NB4 (cell line): ENCODE data around the gene RDX.

Source experiments
- DNase-seq: peaks from one replicate; pipeline ENCODE4 v3.0.0; 2010; ENCODE audit warnings: low read depth
- H3K4me3 ChIP-seq: one replicate; pipeline ENCODE4 v1.5.1; 2011; ENCODE audit warnings: mild to moderate bottlenecking, low read depth, low read length, moderate library complexity
- CTCF ChIP-seq: IDR thresholded peaks from one replicate; pipeline ENCODE4 v1.5.1; 2012; ENCODE audit warnings: low read depth, low read length
- MAX ChIP-seq: IDR thresholded peaks from 2 replicates; pipeline ENCODE4 v1.6.1; 2011; ENCODE audit warnings: low read depth, low read length
- MYC ChIP-seq: IDR thresholded peaks from 2 replicates; pipeline ENCODE4 v1.6.1; 2011; ENCODE audit warnings: low read depth, low read length
- POLR2A ChIP-seq: IDR thresholded peaks from 2 replicates; pipeline ENCODE4 v1.6.1; 2011; ENCODE audit warnings: mild to moderate bottlenecking; ENCODE audit not compliant: insufficient read length; ENCODE audit errors: extremely low read depth

Gene RDX

GRCh38 chr11:110185599-110185998 is 110.8 kb downstream of the RDX start:
- no peak for DNase-seq
- no peak overlapping the region for H3K4me3 ChIP-seq
- TF ChIP-seq MYC: no peak

GRCh38 chr11:110185121-110185591 is 111.3 kb downstream of the RDX start:
- no peak for DNase-seq
- no peak for TF ChIP-seq CTCF
- TF ChIP-seq POLR2A: no peak
- no peak for TF ChIP-seq MAX
- no peak for TF ChIP-seq MYC
- H3K4me3 ChIP-seq: no peak overlapping the region

- no peak for DNase-seq
- TF ChIP-seq MAX (no peak), CTCF (no peak), MYC (no peak), POLR2A (no peak)
- no peak overlapping the region for H3K4me3 ChIP-seq
Observed at GRCh38 chr11:110184456-110184855, 112.0 kb downstream of the RDX start.

- no peak for TF ChIP-seq MAX
- TF ChIP-seq MYC: no peak
- no peak for TF ChIP-seq POLR2A
- TF ChIP-seq CTCF: no peak
- no peak overlapping the region for H3K4me3 ChIP-seq
- peak; percentile 53 for DNase-seq
Observed at GRCh38 chr11:110182886-110183285, 113.5 kb downstream of the RDX start.

- no peak for DNase-seq
- H3K4me3 ChIP-seq: no peak overlapping the region
- TF ChIP-seq MYC (no peak), MAX (no peak), CTCF (no peak), POLR2A (no peak)
Observed at GRCh38 chr11:110179064-110179463, 117.3 kb downstream of the RDX start.

GRCh38 chr11:110177086-110177456 is 119.3 kb downstream of the RDX start:
- TF ChIP-seq CTCF: no peak
- no peak for TF ChIP-seq MAX
- TF ChIP-seq POLR2A: no peak
- TF ChIP-seq MYC: no peak
- DNase-seq: no peak
- no peak overlapping the region for H3K4me3 ChIP-seq
